Neural crest cell (in vitro differentiated cells): Measurements from ENCODE around the gene ELAVL1. TPM values are rescaled to one million over a fixed set of nuclear protein-coding genes. Genes with fewer than 3 reads are reported as not detected.
"Not testable (repeated sequence)": the region's sequence is repeated elsewhere in the genome, so short reads cannot be mapped to it uniquely, and the experiment has no call there.

Source experiments
- DNase-seq: peaks from one replicate; pipeline ENCODE4 v3.0.0; 2021; ENCODE audit warnings: low read depth, mixed read lengths, low spot score
- H3K27ac Mint-ChIP-seq: one replicate; pipeline ENCODE4 v1.8.0; 2021; ENCODE audit warnings: mild to moderate bottlenecking, mixed read lengths; ENCODE audit not compliant: unreplicated experiment
- H3K27me3 Mint-ChIP-seq: 2 replicates; pipeline ENCODE4 v1.8.0; 2021; ENCODE audit warnings: low read depth, mild to moderate bottlenecking, mixed read lengths
- H3K36me3 Mint-ChIP-seq: 2 replicates; pipeline ENCODE4 v1.8.0; 2021; ENCODE audit warnings: low read depth, mild to moderate bottlenecking, mixed read lengths
- H3K4me1 Mint-ChIP-seq: 2 replicates; pipeline ENCODE4 v1.8.0; 2021; ENCODE audit warnings: mixed read lengths
- H3K4me3 Mint-ChIP-seq: one replicate; pipeline ENCODE4 v1.8.0; 2021; ENCODE audit warnings: mild to moderate bottlenecking, mixed read lengths
- H3K9me3 Mint-ChIP-seq: 2 replicates; pipeline ENCODE4 v1.8.0; 2021; ENCODE audit warnings: mixed read lengths
- total RNA-seq: library from RNA; stranded (reverse); gene quantifications from 2 replicates; pipeline ENCODE4 v1.2.1, GENCODE V29; 2021
- TF ChIP-seq, protein P1 (sequence below): fragments of 200-600 bp; sonication (generic); conservative IDR thresholded peaks from 2 replicates; pipeline ENCODE4 v1.5.0; 2021; ENCODE audit warnings: antibody characterized with exemption, mild to moderate bottlenecking

The ELAVL1 gene
- total RNA-seq, 1 donor from 2014 or later: 209 TPM

DNA sequence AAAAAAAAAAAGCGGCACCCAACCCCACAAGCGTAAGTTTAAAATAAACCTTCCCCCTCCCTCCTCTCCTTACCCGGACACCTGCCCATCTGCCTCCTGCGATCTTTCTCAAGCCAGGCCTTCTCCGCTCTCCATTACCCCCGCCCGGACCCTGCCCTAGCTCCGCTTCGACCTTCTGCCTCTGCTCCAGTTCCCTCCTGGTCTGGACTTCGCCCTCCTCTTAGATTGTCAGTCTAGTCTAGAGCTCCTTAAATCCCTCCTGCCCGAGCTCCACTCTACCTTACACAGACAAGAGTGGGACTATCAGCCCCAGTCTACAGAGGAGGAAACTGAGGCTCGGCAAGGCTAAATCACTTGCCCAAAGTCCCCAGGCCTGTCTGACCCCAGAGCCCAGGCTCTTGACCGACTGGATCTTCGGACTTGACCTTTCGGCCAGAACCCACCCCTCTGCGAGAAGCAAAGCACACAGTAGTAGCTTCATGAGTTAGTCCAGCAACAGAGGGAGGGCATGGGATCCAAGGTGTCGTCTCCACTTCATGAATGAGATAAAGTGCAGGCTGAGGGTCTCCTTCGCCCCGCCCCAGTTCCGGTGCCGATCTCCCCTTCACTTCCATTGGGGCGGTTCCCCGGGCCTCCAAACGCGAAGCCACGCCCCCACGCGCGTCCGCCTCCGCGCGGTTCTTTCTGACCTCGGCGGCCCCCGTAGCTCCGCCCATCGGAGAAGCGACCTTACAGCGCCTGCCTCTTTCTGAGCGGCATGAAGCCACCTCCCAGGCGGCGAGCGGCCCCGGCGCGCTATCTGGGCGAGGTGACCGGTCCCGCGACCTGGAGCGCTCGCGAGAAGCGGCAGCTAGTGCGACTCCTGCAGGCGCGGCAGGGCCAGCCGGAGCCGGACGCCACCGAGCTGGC is 85.6 kb downstream of the ELAVL1 start, which contains the start of gene SNAPC2:
Gene SNAPC2, plus strand, starts transcription at position 729 of the 909 bp plus-strand sequence. Its CDS starts 29 bp downstream, at position 758.
- DNase-seq: peak; percentile 97
- peaks cover 27% of the 10 kb centered on the region for H3K4me1 Mint-ChIP-seq
- H3K4me3 Mint-ChIP-seq: peak within 1 kb of the TSS; percentile 89
- TF ChIP-seq, protein P1, sequence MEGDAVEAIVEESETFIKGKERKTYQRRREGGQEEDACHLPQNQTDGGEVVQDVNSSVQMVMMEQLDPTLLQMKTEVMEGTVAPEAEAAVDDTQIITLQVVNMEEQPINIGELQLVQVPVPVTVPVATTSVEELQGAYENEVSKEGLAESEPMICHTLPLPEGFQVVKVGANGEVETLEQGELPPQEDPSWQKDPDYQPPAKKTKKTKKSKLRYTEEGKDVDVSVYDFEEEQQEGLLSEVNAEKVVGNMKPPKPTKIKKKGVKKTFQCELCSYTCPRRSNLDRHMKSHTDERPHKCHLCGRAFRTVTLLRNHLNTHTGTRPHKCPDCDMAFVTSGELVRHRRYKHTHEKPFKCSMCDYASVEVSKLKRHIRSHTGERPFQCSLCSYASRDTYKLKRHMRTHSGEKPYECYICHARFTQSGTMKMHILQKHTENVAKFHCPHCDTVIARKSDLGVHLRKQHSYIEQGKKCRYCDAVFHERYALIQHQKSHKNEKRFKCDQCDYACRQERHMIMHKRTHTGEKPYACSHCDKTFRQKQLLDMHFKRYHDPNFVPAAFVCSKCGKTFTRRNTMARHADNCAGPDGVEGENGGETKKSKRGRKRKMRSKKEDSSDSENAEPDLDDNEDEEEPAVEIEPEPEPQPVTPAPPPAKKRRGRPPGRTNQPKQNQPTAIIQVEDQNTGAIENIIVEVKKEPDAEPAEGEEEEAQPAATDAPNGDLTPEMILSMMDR: no peak
- peak within 1 kb of the TSS; percentile 93 for H3K27ac Mint-ChIP-seq
- H3K9me3 Mint-ChIP-seq: no peaks in the 10 kb centered on the region
- H3K27me3 Mint-ChIP-seq: peaks cover 47% of the 10 kb centered on the region
- H3K36me3 Mint-ChIP-seq: no peaks in the 10 kb centered on the region

DNA sequence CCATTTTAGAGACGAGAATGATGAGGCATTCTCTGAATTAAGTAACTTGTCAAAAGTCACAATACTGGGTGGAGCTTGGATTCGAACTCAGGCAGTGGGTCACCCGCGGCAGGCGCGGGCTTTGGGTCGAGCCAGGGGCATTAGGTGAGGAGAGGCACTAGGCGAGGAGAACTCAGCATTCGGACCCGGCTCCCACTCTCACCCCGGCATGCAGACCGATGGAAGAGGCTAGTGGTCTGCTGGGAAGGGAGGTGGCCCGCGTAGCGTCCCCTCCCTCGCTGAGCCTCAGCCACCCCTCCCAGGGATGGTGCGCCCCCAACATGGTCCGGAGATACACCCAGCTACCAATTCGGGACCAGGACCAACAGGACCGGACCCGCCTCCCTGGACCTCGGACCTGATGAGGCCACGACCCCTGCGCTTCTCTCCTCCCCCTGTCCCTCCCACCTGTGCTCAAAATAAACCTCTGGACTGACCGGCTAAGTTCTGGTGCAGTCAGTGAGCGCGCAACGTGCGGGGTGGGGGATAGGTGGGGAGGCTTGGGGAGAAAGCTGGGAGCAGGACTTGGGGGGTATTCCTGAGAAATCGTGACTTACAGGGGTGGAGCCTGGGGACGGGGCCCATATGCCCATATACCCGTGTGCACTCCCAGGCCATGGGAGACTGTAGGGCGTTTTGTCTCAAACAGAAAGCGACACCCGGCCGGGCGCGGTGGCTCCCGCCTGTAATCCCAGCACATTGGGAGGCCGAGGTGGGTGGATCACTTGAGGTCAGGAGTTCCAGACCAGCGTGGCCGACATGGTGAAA is 86.6 kb downstream of the ELAVL1 start:
- TF ChIP-seq, protein P1: no peak
- Mint-ChIP-seq H3K27me3 (peaks cover 55% of the 10 kb centered on the region), H3K4me3 (peak overlapping the region; percentile 89), H3K9me3 (no peaks in the 10 kb centered on the region), H3K4me1 (peaks cover 24% of the 10 kb centered on the region), H3K27ac (no peak overlapping the region), H3K36me3 (no peaks in the 10 kb centered on the region)
- DNase-seq: no peak

DNA sequence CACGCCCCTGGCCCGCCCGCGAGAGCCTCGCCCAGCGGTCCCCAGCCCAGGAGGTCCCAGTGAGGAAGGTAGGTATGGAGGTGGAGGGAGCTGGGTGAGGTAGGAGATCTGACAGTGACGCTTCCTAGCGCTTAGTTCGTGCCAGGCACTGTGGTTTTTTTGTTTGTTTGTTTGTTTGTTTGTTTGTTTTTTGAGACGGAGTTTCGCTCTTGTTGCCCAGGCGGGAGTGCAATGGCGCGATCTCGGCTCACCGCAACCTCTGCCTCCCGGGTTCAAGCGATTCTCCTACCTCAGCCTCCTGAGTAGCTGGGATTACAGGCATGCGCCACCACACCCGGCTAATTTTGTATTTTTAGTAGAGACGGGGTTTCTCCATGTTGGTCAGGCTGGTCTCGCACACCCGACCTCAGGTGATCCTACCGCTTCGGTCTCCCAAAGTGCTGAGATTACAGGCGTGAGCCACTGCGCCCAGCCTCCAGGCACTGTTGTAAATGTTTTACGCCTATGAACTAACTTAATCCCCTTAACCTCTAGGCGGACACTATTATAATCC is 87.3 kb downstream of the ELAVL1 start:
- DNase-seq, H3K36me3 Mint-ChIP-seq, H3K27ac Mint-ChIP-seq, H3K9me3 Mint-ChIP-seq: not testable (repeated sequence)
- Mint-ChIP-seq H3K27me3 (peaks cover 58% of the 10 kb centered on the region), H3K4me3 (peak overlapping the region; percentile 86), H3K4me1 (peaks cover 24% of the 10 kb centered on the region)

GRCh38 chr19:7917267-7918061 is 88.0 kb downstream of the ELAVL1 start:
- no peaks in the 10 kb centered on the region for H3K36me3 Mint-ChIP-seq
- peak; percentile 58 for DNase-seq
- TF ChIP-seq, protein P1: peak; percentile 62
- H3K27ac Mint-ChIP-seq: no peak overlapping the region
- H3K27me3 Mint-ChIP-seq: peaks cover 62% of the 10 kb centered on the region
- H3K4me1 Mint-ChIP-seq: peaks cover 24% of the 10 kb centered on the region
- peak overlapping the region; percentile 86 for H3K4me3 Mint-ChIP-seq
- H3K9me3 Mint-ChIP-seq: no peaks in the 10 kb centered on the region

GRCh38 chr19:7916955-7917266 is 88.5 kb downstream of the ELAVL1 start:
- peak overlapping the region; percentile 83 for H3K4me3 Mint-ChIP-seq
- H3K4me1 Mint-ChIP-seq: peaks cover 24% of the 10 kb centered on the region
- no peaks in the 10 kb centered on the region for H3K9me3 Mint-ChIP-seq
- peaks cover 64% of the 10 kb centered on the region for H3K27me3 Mint-ChIP-seq
- TF ChIP-seq, protein P1: no peak
- no peaks in the 10 kb centered on the region for H3K36me3 Mint-ChIP-seq
- H3K27ac Mint-ChIP-seq: no peak overlapping the region
- DNase-seq: no peak
